NCI-H2107 treated with DMSO at 0.1 percent for 48 hours (cell line): Measurements from ENCODE around the gene EPHB1.
A peak's percentile ranks its signal among the peaks of the same experiment; 100 is the strongest.
"Not testable (repeated sequence)": the region's sequence is repeated elsewhere in the genome, so short reads cannot be mapped to it uniquely, and the experiment has no call there.

ENCODE experiments used
- DNase-seq: peaks from one replicate; lab custom pipeline; 2025; ENCODE audit not compliant: unreplicated experiment; lab: John Stamatoyannopoulos, UW

Gene EPHB1

GRCh38 chr3:135106445-135106844 is 311.4 kb downstream of the EPHB1 start:
- DNase-seq = no peak

GRCh38 chr3:135107043-135107442 is 312.0 kb downstream of the EPHB1 start:
- DNase-seq = no peak

GRCh38 chr3:135109681-135110080 is 314.6 kb downstream of the EPHB1 start:
- DNase-seq = peak; percentile 45

GRCh38 chr3:135114551-135114950 is 319.5 kb downstream of the EPHB1 start:
- DNase-seq = not testable (repeated sequence)

- DNase-seq = no peak
Observed at GRCh38 chr3:135117977-135118376, 322.9 kb downstream of the EPHB1 start.

GRCh38 chr3:135118792-135119191 is 323.7 kb downstream of the EPHB1 start:
- DNase-seq = no peak

- no peak for DNase-seq
Observed at GRCh38 chr3:135125171-135125801, 330.2 kb downstream of the EPHB1 start.

- no peak for DNase-seq
Observed at GRCh38 chr3:135127946-135128470, 332.9 kb downstream of the EPHB1 start.

GRCh38 chr3:135128818-135129217 is 333.8 kb downstream of the EPHB1 start:
- DNase-seq = no peak

GRCh38 chr3:135131290-135131689 is 336.2 kb downstream of the EPHB1 start:
- DNase-seq = no peak

GRCh38 chr3:135133905-135134683 is 339.0 kb downstream of the EPHB1 start:
- no peak for DNase-seq

GRCh38 chr3:135134684-135135075 is 339.6 kb downstream of the EPHB1 start:
- no peak for DNase-seq

- no peak for DNase-seq
Observed at GRCh38 chr3:135135445-135135844, 340.4 kb downstream of the EPHB1 start.

- DNase-seq = no peak
Observed at GRCh38 chr3:135136361-135137100, 341.5 kb downstream of the EPHB1 start.

- no peak for DNase-seq
Observed at GRCh38 chr3:135137296-135137695, 342.2 kb downstream of the EPHB1 start.

- no peak for DNase-seq
Observed at GRCh38 chr3:135138776-135139175, 343.7 kb downstream of the EPHB1 start.

GRCh38 chr3:135140591-135140990 is 345.5 kb downstream of the EPHB1 start:
- DNase-seq = no peak

- DNase-seq = no peak
Observed at GRCh38 chr3:135141160-135141559, 346.1 kb downstream of the EPHB1 start.

- no peak for DNase-seq
Observed at GRCh38 chr3:135141672-135142071, 346.6 kb downstream of the EPHB1 start.

- DNase-seq = no peak
Observed at GRCh38 chr3:135142530-135142929, 347.5 kb downstream of the EPHB1 start.

GRCh38 chr3:135143474-135143873 is 348.4 kb downstream of the EPHB1 start:
- DNase-seq = no peak

GRCh38 chr3:135145581-135145980 is 350.5 kb downstream of the EPHB1 start:
- no peak for DNase-seq
